GM12864 (cell line): ENCODE results near the gene NFKB2.

ENCODE experiments used
- DNase-seq: peaks from one replicate; pipeline ENCODE4 v3.0.0-alpha.2; 2011; ENCODE audit warnings: low read depth
- H3K4me3 ChIP-seq: 2 replicates; pipeline ENCODE4 v1.5.1; 2011; ENCODE audit warnings: mild to moderate bottlenecking, low read depth, low read length, control low read depth
- TF ChIP-seq, protein P1 (sequence below): IDR thresholded peaks from 2 replicates; pipeline ENCODE4 v1.5.1; 2011; ENCODE audit warnings: low read depth, mild to moderate bottlenecking, moderate library complexity, low read length, control low read depth, inconsistent platforms; ENCODE audit errors: missing control alignments

Gene NFKB2

DNA sequence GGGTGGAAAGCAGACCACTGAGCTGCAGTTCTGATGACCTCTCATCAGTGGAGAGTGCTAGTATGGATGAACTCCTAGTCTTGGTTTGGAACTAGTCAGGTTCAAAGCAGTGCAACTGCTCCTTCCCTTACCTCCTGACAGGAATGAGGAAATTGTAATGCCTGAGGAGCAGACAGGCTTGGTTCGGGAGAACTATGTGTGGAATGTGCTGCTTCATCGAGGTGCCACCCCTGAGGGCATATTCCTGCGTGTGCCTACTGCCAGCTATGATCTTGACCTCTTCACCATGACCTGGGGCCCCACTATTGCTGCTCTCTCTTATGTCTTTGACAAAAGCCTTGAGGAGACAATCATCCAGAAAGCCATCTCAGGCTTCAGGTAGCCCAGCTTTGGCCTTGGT lies 27.4 kb upstream of the NFKB2 start:
- TF ChIP-seq, protein P1, sequence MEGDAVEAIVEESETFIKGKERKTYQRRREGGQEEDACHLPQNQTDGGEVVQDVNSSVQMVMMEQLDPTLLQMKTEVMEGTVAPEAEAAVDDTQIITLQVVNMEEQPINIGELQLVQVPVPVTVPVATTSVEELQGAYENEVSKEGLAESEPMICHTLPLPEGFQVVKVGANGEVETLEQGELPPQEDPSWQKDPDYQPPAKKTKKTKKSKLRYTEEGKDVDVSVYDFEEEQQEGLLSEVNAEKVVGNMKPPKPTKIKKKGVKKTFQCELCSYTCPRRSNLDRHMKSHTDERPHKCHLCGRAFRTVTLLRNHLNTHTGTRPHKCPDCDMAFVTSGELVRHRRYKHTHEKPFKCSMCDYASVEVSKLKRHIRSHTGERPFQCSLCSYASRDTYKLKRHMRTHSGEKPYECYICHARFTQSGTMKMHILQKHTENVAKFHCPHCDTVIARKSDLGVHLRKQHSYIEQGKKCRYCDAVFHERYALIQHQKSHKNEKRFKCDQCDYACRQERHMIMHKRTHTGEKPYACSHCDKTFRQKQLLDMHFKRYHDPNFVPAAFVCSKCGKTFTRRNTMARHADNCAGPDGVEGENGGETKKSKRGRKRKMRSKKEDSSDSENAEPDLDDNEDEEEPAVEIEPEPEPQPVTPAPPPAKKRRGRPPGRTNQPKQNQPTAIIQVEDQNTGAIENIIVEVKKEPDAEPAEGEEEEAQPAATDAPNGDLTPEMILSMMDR = no peak
- H3K4me3 ChIP-seq = no peak overlapping the region
- DNase-seq = no peak

- no peak for DNase-seq
- H3K4me3 ChIP-seq = no peak overlapping the region
- TF ChIP-seq, protein P1 = no peak
Measured at GRCh38 chr10:102371295-102371694, 24.2 kb upstream of the NFKB2 start.

DNA sequence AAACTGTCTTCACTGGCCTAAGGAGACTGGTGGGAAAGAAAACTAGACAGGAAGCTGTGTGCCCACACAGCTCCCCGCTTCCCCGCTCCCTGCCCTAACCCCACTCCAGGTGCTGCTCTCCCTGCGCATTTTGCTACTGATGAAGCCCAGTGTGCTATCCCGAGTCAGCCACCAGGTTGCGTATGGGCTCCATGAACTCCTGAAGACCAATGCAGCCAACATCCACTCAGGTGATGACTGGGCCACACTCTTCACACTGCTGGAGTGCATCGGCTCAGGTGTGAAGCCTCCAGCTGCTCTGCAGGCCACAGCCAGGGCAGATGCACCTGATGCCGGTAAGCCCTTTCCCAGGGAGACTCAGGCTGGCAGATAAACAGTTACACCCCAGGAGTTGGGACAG lies 20.3 kb upstream of the NFKB2 start:
- TF ChIP-seq, protein P1 = peak; percentile 11
- no peak for DNase-seq
- no peak overlapping the region for H3K4me3 ChIP-seq

DNA sequence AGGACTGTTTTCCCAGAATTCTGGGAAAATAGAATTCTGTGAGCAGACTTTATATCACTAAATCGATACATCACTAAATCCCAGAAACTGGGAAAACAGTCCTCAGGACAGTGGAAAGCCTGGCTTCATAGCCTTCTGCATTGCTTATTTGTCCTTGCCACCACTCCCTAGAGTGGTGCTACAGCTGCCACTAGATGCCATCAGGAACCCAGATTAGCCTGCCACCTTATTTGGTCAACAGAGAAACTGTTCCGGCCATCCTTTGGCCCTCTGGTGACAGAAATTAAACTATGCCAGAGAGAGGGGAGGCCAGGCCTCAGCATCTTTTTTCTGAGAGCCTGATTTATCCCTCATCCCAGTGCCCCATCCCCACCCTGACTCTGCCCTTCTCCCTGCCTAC lies 19.6 kb upstream of the NFKB2 start:
- TF ChIP-seq, protein P1 = no peak
- no peak for DNase-seq

GRCh38 chr10:102376901-102377300 lies 18.6 kb upstream of the NFKB2 start:
- TF ChIP-seq, protein P1 = no peak
- no peak for DNase-seq

More for the DNA sequence above, 19.6 kb upstream of the NFKB2 start:
- H3K4me3 ChIP-seq = no peak overlapping the region

GRCh38 chr10:102379383-102379782 lies 16.1 kb upstream of the NFKB2 start:
- TF ChIP-seq, protein P1 = no peak
- H3K4me3 ChIP-seq = no peak overlapping the region
- no peak for DNase-seq

More at GRCh38 chr10:102376901-102377300, 18.6 kb upstream of the NFKB2 start:
- H3K4me3 ChIP-seq = no peak overlapping the region

GRCh38 chr10:102381983-102382382 lies 13.5 kb upstream of the NFKB2 start:
- TF ChIP-seq, protein P1 = no peak
- no peak for DNase-seq
- H3K4me3 ChIP-seq = no peak overlapping the region
